Caco-2 (cell line): Measurements from ENCODE around the gene ITPR3. TPM values are rescaled to one million over a fixed set of nuclear protein-coding genes. Genes with fewer than 3 reads are reported as not detected.

Source experiments
- BruUV-seq: library from RNA; stranded (reverse); fragments of 400-500 nt; replicated peaks from 2 replicates; lab custom pipeline; 2021; lab: Mats Ljungman, UMichigan
- CTCF ChIA-PET: fragments of 300-600 bp; sonication (Branson Sonifier 250); formaldehyde crosslinking; loops from one replicate; lab custom pipeline; 2022; ENCODE audit warnings: antibody characterized with exemption; lab: Charles Lee
- POLR2A ChIA-PET: fragments of 300-600 bp; sonication (Branson Sonifier 250); formaldehyde crosslinking; loops from one replicate; lab custom pipeline; 2022; ENCODE audit warnings: antibody characterized with exemption; lab: Charles Lee
- DNase-seq, 2 experiments: peaks; one replicate each; pipeline versions ENCODE4 v3.0.0 to v3.0.0-alpha.2; 2020 to 2022
- H3K27me3 ChIP-seq: replicated peaks from 2 replicates; pipeline ENCODE4 v1.6.0; 2011; ENCODE audit warnings: low read length; ENCODE audit not compliant: control insufficient read depth, insufficient read depth
- H3K36me3 ChIP-seq: 2 replicates; pipeline ENCODE4 v1.5.1; 2011; ENCODE audit warnings: low read length; ENCODE audit not compliant: control insufficient read depth, insufficient read depth
- H3K4me1 ChIP-seq: fragments of 250-450 bp; sonication (Bioruptor Pico); 2 replicates; pipeline ENCODE4 v1.5.1; 2020; ENCODE audit warnings: mild to moderate bottlenecking
- H3K4me3 ChIP-seq: 2 replicates; pipeline ENCODE4 v1.5.1; 2011; ENCODE audit warnings: low read depth, mild to moderate bottlenecking, control low read depth, low read length
- H3K9me3 ChIP-seq: fragments of 250-450 bp; sonication (Bioruptor Pico); 2 replicates; pipeline ENCODE4 v1.5.1; 2020; ENCODE audit warnings: mild to moderate bottlenecking, moderate library complexity
- H3K27ac Mint-ChIP-seq: one replicate; pipeline ENCODE4 v1.8.0; 2022; ENCODE audit warnings: mixed read lengths; ENCODE audit not compliant: unreplicated experiment
- H3K27me3 Mint-ChIP-seq: one replicate; pipeline ENCODE4 v1.8.0; 2022; ENCODE audit warnings: mixed read lengths; ENCODE audit not compliant: insufficient read depth, unreplicated experiment
- H3K36me3 Mint-ChIP-seq: one replicate; pipeline ENCODE4 v1.8.0; 2022; ENCODE audit warnings: mild to moderate bottlenecking, mixed read lengths; ENCODE audit not compliant: insufficient read depth, unreplicated experiment
- H3K4me1 Mint-ChIP-seq: one replicate; pipeline ENCODE4 v1.8.0; 2022; ENCODE audit warnings: low read depth, mixed read lengths; ENCODE audit not compliant: unreplicated experiment
- H3K4me3 Mint-ChIP-seq: one replicate; pipeline ENCODE4 v1.8.0; 2022; ENCODE audit warnings: mild to moderate bottlenecking, moderate library complexity, mixed read lengths; ENCODE audit not compliant: unreplicated experiment
- H3K9me3 Mint-ChIP-seq: one replicate; pipeline ENCODE4 v1.8.0; 2022; ENCODE audit warnings: mixed read lengths; ENCODE audit not compliant: unreplicated experiment
- CTCF ChIP-seq, 2 experiments: fragments of 200-600 bp in 1 of 2; IDR thresholded peaks; 1 replicate in 1 of 2; 2 replicates in 1 of 2; pipeline versions ENCODE4 v1.5.1 to v1.8.0; 2011 to 2022; ENCODE audit warnings: antibody characterized with exemption in 1 of 2, control low read depth in 1 of 2, inconsistent platforms in 1 of 2, low read depth in 1 of 2, low read length in 1 of 2, mild to moderate bottlenecking in 1 of 2, moderate library complexity in 1 of 2; ENCODE audit not compliant: insufficient read depth in 1 of 2, severe bottlenecking in 1 of 2, unreplicated experiment in 1 of 2
- intact Hi-C: fragments of 100-400 bp; cut with micrococcal nuclease; formaldehyde crosslinking; loops from one replicate; pipeline ENCODE4 v1.10.0; 2022; ENCODE audit not compliant: unreplicated experiment
- total RNA-seq: library from RNA; stranded (reverse); gene quantifications from 2 replicates; pipeline ENCODE4 v1.2.3, GENCODE V29; 2022

ITPR3 gene
- total RNA-seq, 1 experiment from 2014 or later: 42.1 TPM

- no peak for DNase-seq
- Histone ChIP-seq H3K36me3 (no peaks in the 10 kb centered on the region), H3K9me3 (no peaks in the 10 kb centered on the region), H3K4me1 (no peaks in the 10 kb centered on the region), H3K4me3 (no peak overlapping the region), H3K27me3 (no peaks in the 10 kb centered on the region)
- H3K4me1 Mint-ChIP-seq: no peaks in the 10 kb centered on the region
- no peak overlapping the region for H3K4me3 Mint-ChIP-seq
- no TSS peak for BruUV-seq
- H3K9me3 Mint-ChIP-seq: no peaks in the 10 kb centered on the region
- no peak for TF ChIP-seq CTCF (IDR thresholded peaks at IDR 0.05; ENCODE audit: insufficient read depth in 1 of 2, low read depth in 1 of 2, low read length in 1 of 2, severe bottlenecking in 1 of 2, unreplicated experiment in 1 of 2)
- no peaks in the 10 kb centered on the region for H3K27me3 Mint-ChIP-seq
- no peaks in the 10 kb centered on the region for H3K36me3 Mint-ChIP-seq
- ChIA-PET POLR2A (no interaction called here), CTCF (no interaction called here)
- intact Hi-C loops: no loop called here
- no peak overlapping the region for H3K27ac Mint-ChIP-seq
These were observed 112.5 kb downstream of the ITPR3 start for GRCh38 chr6:33733709-33734007.

- H3K27ac Mint-ChIP-seq: no peak overlapping the region
These were observed 114.1 kb downstream of the ITPR3 start for GRCh38 chr6:33735216-33735615.

GRCh38 chr6:33737267-33738026, 116.3 kb downstream of the ITPR3 start:
- Mint-ChIP-seq H3K27ac (no peak overlapping the region), H3K9me3 (no peaks in the 10 kb centered on the region), H3K36me3 (no peaks in the 10 kb centered on the region), H3K4me1 (no peaks in the 10 kb centered on the region), H3K27me3 (no peaks in the 10 kb centered on the region), H3K4me3 (no peak overlapping the region)
- Histone ChIP-seq H3K36me3 (no peaks in the 10 kb centered on the region), H3K9me3 (no peaks in the 10 kb centered on the region), H3K4me1 (0 out of 2 replicates have a peak, but pooled peaks cover 2% of the 10 kb centered on the region), H3K4me3 (no peak overlapping the region), H3K27me3 (no peaks in the 10 kb centered on the region)
- intact Hi-C loops: no loop called here
- no peak for DNase-seq
- ChIA-PET CTCF (interaction anchor here (1.4 to 2.7 kb wide), 2 partner anchors 25 to 26 kb away, joined by 4 to 9 read pairs; partner anchors contain the start of gene UQCC2), POLR2A (no interaction called here)
- TF ChIP-seq CTCF (IDR thresholded peaks at IDR 0.05; ENCODE audit: insufficient read depth in 1 of 2, low read depth in 1 of 2, low read length in 1 of 2, severe bottlenecking in 1 of 2, unreplicated experiment in 1 of 2): no peak
- no TSS peak for BruUV-seq

More at GRCh38 chr6:33735216-33735615, 114.1 kb downstream of the ITPR3 start:
- no peaks in the 10 kb centered on the region for H3K27me3 Mint-ChIP-seq
- intact Hi-C loops: no loop called here
- H3K4me1 Mint-ChIP-seq: no peaks in the 10 kb centered on the region
- H3K9me3 ChIP-seq: no peaks in the 10 kb centered on the region
- POLR2A ChIA-PET: no interaction called here
- no TSS peak for BruUV-seq
- no peaks in the 10 kb centered on the region for H3K36me3 Mint-ChIP-seq
- H3K27me3 ChIP-seq: no peaks in the 10 kb centered on the region
- CTCF ChIA-PET: no interaction called here
- H3K4me3 Mint-ChIP-seq: no peak overlapping the region
- no peak for DNase-seq
- H3K4me3 ChIP-seq: no peak overlapping the region
- H3K9me3 Mint-ChIP-seq: no peaks in the 10 kb centered on the region
- no peaks in the 10 kb centered on the region for H3K36me3 ChIP-seq
- no peak for TF ChIP-seq CTCF (IDR thresholded peaks at IDR 0.05; ENCODE audit: insufficient read depth in 1 of 2, low read depth in 1 of 2, low read length in 1 of 2, severe bottlenecking in 1 of 2, unreplicated experiment in 1 of 2)
- 0 out of 2 replicates have a peak, but pooled peaks cover under 1% of the 10 kb centered on the region for H3K4me1 ChIP-seq
